GM18517 (cell line): ENCODE data around the gene RNASET2.

Source experiments
- ATAC-seq: cut with Tn5 transposase; IDR thresholded peaks from one replicate; pipeline ENCODE4 v1.9.1; 2021; ENCODE audit warnings: mild to moderate bottlenecking, moderate library complexity; ENCODE audit not compliant: unreplicated experiment

RNASET2 gene

DNA sequence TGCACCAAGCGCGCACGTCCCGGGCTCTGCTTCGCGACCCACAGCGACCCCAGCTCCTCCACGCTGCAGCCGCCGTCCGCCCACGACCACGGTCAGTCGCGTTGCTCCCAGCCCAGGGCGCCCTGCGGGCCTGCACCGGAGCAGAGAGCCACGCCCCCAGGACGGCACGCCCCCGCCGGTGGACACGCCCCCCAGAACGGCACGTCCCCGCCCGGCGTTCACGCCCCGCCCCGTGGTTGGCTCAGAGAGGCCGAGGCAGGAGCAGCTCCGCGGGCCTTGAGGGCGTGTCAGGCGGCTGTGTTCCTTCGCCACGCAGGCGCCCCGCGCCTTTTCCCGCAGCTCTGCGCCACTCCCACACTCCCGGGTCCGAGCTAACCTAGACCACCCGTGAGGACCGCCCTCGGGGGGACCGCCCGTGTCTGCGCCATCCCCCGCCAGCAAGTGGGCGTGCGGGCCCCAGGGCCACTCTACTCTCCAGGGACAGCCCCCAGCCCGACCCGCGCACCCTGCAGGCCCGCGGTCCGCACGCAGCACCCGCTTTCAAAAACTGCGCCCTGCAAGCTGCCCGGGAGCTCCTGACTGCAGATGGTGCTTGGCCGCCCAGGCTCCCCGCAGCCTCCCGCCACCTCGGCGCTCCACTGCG, at the start of gene RNASET2:
Gene RNASET2, minus strand, starts transcription at position 107 of the 643 bp plus-strand sequence. CDS start 368 bp downstream, outside the sequence.
- ATAC-seq, result peak; percentile 51

DNA sequence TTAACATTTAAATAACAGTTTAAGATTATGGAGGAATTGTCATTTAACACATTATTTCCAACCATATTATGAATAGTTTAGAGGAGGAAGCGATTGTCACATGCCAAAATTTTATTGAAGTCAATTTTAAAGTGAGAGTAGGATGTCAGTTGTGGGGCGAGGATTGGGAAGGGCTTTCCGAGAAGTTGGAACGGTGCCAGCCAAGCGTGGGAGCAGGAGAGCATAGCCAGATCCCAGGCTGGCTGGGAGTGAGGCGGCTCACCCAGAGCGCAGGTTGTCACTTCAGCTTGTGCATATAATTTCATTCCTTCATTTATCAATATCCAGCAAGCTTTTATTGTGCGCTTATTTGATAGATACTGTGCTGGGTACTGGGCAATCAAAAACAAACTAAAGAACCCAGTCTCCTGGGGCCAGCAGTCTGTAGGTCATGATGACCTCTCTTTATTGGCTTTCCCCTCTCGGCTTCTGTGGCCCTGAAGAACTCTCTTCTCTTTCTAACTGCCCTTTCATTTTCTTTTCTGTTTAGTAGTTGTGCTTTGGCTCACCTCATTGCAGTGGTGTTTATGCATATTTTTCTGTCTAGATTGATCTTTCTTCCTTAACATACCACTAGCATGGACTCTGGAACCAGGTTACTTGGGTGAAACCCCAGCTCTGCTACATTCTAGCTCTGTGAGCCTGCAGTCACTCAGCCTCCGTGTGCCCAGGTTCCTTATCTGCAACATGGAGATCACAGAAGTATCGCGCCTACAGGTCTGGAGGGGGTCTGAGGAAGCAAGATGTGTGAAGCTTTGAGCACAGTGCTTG, 49.2 kb upstream of the RNASET2 start:
- ATAC-seq, result no peak

GRCh38 chr6:167000759-167001158, 44.4 kb upstream of the RNASET2 start:
- no peak for ATAC-seq

- no peak for ATAC-seq
These were observed 43.5 kb upstream of the RNASET2 start for GRCh38 chr6:166999884-167000253.

GRCh38 chr6:166999145-166999883, 43.0 kb upstream of the RNASET2 start, which contains the start of gene CEP43:
Gene CEP43, plus strand, starts transcription at chr6:166999397. Its CDS starts 16 bp downstream, at chr6:166999413.
- ATAC-seq, result peak; percentile 86

GRCh38 chr6:166998256-166999144, 42.1 kb upstream of the RNASET2 start:
- ATAC-seq, result peak; percentile 6

DNA sequence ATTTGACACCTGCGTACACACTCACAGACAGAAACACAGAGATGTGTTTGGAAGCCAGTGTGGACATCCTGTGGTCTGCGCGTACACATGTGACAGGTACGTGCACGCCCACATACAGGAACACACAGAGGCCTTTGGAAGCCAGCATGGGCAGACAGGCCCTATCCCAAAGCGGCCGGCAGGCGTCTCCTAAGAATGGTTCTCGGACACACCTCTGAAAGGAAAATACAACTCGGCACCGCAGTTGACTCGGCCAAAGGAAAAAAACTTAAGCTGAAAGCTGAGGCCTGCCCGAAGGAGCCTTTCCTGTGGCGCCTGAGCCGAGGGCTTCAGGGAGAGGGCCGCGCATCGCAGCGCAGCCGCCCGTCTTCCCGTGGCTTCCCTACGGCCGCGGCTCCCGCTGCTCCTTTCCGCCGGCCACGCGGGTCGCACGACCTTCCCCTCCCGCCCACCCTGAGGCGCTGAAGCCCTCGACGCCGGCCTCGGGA, 41.5 kb upstream of the RNASET2 start:
- ATAC-seq, result peak; percentile 30

GRCh38 chr6:166997348-166997747, 41.0 kb upstream of the RNASET2 start:
- ATAC-seq, result no peak

DNA sequence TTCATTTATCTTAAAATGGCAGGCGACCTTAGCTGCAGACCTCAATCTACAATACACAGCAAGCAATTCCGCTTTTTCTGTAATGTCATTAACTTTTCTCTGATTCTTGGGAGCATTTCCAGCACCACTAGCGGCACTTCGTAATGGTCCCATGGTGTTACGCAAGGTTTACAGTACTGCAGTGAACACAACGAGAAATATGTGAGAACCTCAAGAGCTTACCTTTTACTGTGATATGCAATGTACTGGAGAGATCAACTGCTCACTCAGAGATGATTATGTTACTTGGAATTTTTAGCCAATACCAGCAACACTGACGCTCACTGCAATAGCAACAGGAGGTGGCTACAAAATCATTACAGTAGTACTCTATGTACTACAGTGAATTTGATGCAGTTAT, 40.1 kb upstream of the RNASET2 start:
- no peak for ATAC-seq

DNA sequence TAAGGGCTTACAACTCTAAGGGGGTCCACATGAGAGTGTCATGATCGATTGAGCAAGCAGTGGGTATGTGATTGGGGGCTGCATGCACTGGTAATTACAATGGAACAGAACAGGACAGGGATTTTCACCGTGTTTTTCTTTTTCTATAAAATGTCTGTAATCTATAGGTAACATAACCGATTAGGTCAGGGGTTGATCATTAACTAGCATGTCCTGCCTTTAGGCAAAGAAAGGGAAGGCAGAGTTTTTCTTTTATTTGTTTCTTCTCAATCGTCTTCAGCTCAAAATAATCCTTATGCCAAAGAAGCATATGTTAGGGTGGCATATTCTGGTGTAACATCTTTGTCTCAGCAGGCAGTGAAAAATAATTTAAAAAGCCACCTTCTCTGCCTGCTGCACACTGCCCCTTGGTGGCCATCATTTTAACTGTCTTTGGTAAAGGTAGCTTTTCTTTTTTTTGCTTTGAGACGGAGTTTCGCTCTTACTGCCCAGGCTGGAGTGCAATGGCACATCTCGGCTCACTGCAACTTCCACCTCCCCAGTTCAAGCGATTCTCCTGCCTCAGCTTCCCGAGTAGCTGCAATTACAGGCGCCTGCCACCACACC, 33.2 kb upstream of the RNASET2 start:
- ATAC-seq, result peak; percentile 85

GRCh38 chr6:166988674-166989201, 32.4 kb upstream of the RNASET2 start:
- ATAC-seq, result no peak

DNA sequence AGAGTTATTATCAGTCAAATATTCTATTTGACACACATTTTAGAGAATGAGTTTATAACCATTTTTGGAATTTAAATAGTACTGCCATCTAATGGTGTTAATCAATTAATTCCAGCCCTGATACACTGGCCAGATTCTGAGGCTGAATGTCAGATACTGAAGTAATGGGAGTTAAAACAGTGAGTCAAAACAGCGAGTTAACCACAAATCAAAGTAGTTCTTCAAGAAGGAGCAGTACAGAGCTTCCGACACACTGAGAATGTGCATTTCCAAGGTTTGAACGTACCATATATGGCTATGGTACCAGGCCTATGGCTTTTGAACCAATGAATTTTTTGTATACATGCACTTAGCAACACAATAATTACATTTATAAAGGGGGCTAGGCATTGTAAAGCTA, 31.6 kb upstream of the RNASET2 start:
- no peak for ATAC-seq

DNA sequence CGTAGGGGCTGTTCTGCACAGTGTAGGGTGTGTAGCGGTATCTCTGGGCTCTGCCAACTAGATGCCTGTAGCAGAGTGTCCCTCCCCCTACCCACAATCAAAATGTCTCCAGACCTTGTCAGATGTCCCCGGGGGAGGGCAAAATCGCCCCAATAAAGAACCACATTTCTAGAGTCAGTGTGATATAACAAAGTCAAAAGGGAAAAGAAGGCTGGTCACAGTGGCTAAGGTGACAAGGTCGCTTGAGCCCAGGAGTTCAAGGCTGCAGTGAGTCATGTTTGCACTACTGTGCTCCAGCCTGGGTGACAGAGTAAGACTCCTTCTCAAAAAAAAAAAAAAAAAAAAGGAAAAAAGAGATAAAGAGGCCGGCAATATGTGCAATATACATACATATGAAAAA, 31.1 kb upstream of the RNASET2 start:
- ATAC-seq, result no peak

GRCh38 chr6:166980738-166981137, 24.4 kb upstream of the RNASET2 start:
- no peak for ATAC-seq

GRCh38 chr6:166977621-166978525, 21.5 kb upstream of the RNASET2 start:
- no peak for ATAC-seq

DNA sequence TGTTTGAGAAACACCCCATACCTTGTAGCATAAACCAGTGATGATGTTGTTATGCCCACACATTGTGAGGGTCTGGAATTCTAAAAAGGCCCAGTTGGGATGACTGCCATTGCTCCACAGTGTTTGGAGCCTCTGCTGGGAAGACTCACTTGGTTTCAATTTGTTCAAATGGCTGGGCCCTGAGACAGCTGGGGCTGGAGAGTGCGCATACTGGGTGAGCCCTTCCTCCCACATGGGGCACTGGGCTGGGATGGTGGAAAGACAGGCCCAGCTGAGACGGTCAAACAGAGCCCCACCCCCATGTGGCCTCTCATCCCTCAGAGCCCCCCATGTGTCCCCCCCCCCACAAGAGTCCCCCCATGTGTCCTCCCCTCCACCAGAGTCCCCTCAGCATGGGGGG, 20.3 kb upstream of the RNASET2 start:
- ATAC-seq, result no peak

DNA sequence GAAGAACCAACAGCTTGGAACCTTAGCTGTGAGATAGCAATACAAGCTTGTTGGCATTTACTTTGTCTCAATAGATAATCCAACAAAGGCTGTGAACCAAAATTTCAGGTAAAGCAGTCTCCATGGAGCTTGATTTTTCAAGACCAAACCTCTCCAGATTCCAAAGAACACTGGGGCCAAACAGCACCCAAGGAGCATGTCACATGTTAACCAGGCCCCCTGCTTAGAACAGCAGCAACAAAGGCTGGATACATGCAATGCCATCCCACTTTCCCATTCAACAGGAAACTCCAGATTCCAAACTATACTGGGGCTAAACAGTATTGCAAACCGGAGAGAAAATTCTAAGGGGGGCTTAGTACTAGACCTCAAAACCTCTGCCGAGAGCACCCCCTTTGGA, 15.8 kb upstream of the RNASET2 start:
- no peak for ATAC-seq

DNA sequence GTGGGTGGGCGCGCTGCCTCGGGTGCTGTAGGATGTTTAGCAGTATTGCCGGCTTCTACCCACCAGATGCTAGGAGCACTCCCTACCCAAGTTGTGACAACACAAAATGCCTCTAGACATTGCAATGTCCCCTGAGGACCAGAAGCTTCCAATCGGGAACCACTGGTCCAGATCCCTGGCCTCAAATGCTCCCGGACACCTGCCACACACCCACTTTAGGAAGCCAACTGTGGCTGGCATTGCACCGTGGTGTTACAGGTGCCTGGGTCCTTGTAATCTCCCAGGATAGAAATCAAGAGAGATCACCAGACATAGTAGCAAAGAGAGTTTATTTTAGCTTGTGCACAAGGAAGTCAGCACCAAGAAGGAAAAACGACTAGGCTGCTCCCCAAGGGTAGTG, 14.9 kb upstream of the RNASET2 start:
- ATAC-seq, result no peak

- ATAC-seq, result no peak
These were observed 14.4 kb upstream of the RNASET2 start for GRCh38 chr6:166970776-166971175.
